ENCODE measurements around the gene ADI1.

DNA sequence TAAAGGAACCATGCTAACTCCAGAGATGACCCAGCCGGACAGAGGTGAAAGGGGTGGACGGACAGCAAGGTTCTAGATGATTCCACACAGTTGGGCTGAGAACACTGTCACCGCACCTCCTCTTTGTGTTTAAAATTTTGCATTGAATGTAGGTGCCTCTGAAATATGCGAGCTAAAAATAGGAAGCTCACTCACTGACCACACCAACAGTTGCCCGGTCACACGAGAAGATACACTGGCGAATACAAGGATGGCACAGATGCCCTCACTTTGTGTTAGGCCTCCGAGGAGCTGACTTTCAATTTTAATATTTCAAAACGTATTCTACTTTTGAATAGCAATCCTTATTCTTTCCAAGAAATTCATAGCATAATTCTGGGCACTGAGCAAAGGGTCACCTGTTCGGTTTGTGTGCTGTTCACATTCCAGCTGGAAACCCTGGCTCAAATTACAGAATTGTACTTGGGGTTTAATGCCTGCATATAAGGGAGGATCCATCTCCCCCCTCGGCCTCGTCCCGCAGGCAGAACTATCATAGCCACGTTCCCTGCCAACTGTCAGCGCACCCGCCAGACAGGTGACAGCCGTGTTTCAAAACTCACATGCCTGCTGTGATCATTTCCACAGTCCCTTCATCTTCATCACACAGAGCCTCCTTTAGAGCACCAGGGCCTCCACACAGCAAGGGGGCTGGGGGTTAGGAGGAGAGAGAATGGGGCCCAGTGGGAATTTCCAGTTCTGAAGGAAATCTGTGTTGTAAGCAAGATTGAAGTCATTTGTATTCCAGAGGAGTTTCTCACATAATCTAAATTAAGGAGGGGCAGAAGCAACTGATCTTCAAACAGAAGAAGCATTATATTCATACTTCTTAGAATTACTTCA lies 48.2 kb downstream of the ADI1 start:
- TF ChIP-seq POLR2A (IDR thresholded peaks at IDR 0.05): no peak
- TF ChIP-seq, protein P1, sequence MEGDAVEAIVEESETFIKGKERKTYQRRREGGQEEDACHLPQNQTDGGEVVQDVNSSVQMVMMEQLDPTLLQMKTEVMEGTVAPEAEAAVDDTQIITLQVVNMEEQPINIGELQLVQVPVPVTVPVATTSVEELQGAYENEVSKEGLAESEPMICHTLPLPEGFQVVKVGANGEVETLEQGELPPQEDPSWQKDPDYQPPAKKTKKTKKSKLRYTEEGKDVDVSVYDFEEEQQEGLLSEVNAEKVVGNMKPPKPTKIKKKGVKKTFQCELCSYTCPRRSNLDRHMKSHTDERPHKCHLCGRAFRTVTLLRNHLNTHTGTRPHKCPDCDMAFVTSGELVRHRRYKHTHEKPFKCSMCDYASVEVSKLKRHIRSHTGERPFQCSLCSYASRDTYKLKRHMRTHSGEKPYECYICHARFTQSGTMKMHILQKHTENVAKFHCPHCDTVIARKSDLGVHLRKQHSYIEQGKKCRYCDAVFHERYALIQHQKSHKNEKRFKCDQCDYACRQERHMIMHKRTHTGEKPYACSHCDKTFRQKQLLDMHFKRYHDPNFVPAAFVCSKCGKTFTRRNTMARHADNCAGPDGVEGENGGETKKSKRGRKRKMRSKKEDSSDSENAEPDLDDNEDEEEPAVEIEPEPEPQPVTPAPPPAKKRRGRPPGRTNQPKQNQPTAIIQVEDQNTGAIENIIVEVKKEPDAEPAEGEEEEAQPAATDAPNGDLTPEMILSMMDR (IDR thresholded peaks at IDR 0.05): no peak
